HepG2 (cell line): ENCODE measurements around the gene ZBTB20.
A peak's percentile ranks its signal among the peaks of the same experiment; 100 is the strongest.

Experiments
- EZH2 ChIP-seq: conservative IDR thresholded peaks from 2 replicates; pipeline ENCODE4 v1.6.1; 2012; ENCODE audit warnings: mild to moderate bottlenecking, low read depth, low read length, moderate library complexity
- JUN ChIP-seq: sonication (generic); formaldehyde crosslinking; IDR thresholded peaks from 2 replicates; pipeline ENCODE4 v1.4.0; 2020; ENCODE audit warnings: mild to moderate bottlenecking, missing genetic modification reagents
- ZMYM4 ChIP-seq: sonication (generic); formaldehyde crosslinking; IDR thresholded peaks from 2 replicates; pipeline ENCODE4 v1.8.1; 2023; ENCODE audit warnings: mild to moderate bottlenecking, missing genetic modification reagents
- ZNF274 ChIP-seq: sonication (generic); formaldehyde crosslinking; IDR thresholded peaks from 2 replicates; pipeline ENCODE4 v1.5.1; 2020; ENCODE audit warnings: mild to moderate bottlenecking, missing genetic modification reagents
- ZNF777 ChIP-seq: sonication (generic); formaldehyde crosslinking; IDR thresholded peaks from 2 replicates; pipeline ENCODE4 v1.4.0; 2020; ENCODE audit warnings: missing genetic modification reagents

- TF ChIP-seq ZNF274 (CRISPR knock-in tag) (no peak), ZMYM4 (CRISPR knock-in tag) (0 out of 2 replicates have a peak, but pooled peaks have one; percentile 18), ZNF777 (CRISPR knock-in tag) (no peak), JUN (CRISPR knock-in tag) (no peak), EZH2 (no peak)
Observed at GRCh38 chr3:114764056-114764492, 383.0 kb downstream of the ZBTB20 start.
